H9 (cell line): ENCODE results near the gene TSPAN9. TPM values are rescaled to one million over a fixed set of nuclear protein-coding genes. Genes with fewer than 3 reads are reported as not detected.

ENCODE experiments used
- DNase-seq: peaks from one replicate; pipeline ENCODE4 v3.0.0-alpha.2; 2017
- H2AFZ ChIP-seq: one replicate; pipeline ENCODE4 v1.6.1; 2013; ENCODE audit warnings: mild to moderate bottlenecking, low read length, control low read depth, moderate library complexity
- H2AK5ac ChIP-seq: 2 replicates; pipeline ENCODE4 v1.6.1; 2013; ENCODE audit warnings: low read length, control low read depth, mixed read lengths; ENCODE audit not compliant: insufficient read length
- H2BK120ac ChIP-seq: one replicate; pipeline ENCODE4 v1.6.1; 2013; ENCODE audit warnings: low read depth, mild to moderate bottlenecking, low read length, control low read depth, inconsistent platforms; ENCODE audit not compliant: poor library complexity, severe bottlenecking
- H2BK12ac ChIP-seq: 2 replicates; pipeline ENCODE4 v1.6.1; 2013; ENCODE audit warnings: low read length, control low read depth, mixed read lengths, low read depth; ENCODE audit not compliant: insufficient read length
- H2BK15ac ChIP-seq: 2 replicates; pipeline ENCODE4 v1.6.1; 2013; ENCODE audit warnings: low read depth, low read length, control low read depth
- H2BK20ac ChIP-seq: one replicate; pipeline ENCODE4 v1.6.1; 2013; ENCODE audit warnings: low read depth, mild to moderate bottlenecking, low read length, control low read depth, inconsistent platforms; ENCODE audit not compliant: poor library complexity, severe bottlenecking
- H2BK5ac ChIP-seq: 2 replicates; pipeline ENCODE4 v1.6.1; 2013; ENCODE audit warnings: low read length, control low read depth, mixed read lengths; ENCODE audit not compliant: insufficient read length
- H3K14ac ChIP-seq: 2 replicates; pipeline ENCODE4 v1.6.1; 2013; ENCODE audit warnings: low read length, control low read depth; ENCODE audit not compliant: insufficient read depth
- H3K18ac ChIP-seq: 2 replicates; pipeline ENCODE4 v1.6.1; 2013; ENCODE audit warnings: low read depth, mild to moderate bottlenecking, mixed read lengths, low read length, control low read depth; ENCODE audit not compliant: insufficient read length
- H3K23ac ChIP-seq: 2 replicates; pipeline ENCODE4 v1.6.1; 2013; ENCODE audit warnings: low read length, control low read depth, mixed read lengths, low read depth; ENCODE audit not compliant: insufficient read length
- H3K23me2 ChIP-seq: 2 replicates; pipeline ENCODE4 v1.6.1; 2013; ENCODE audit warnings: low read depth, mild to moderate bottlenecking, mixed read lengths, low read length, control low read depth; ENCODE audit not compliant: insufficient read length, poor library complexity, severe bottlenecking
- H3K27ac ChIP-seq: 2 replicates; pipeline ENCODE4 v1.5.1; 2013; ENCODE audit warnings: low read length, control low read depth, mixed read lengths, low read depth; ENCODE audit not compliant: insufficient read length
- H3K27me3 ChIP-seq: 2 replicates; pipeline ENCODE4 v1.6.1; 2013; ENCODE audit warnings: low read length, control low read depth, inconsistent platforms; ENCODE audit not compliant: insufficient read depth
- H3K4ac ChIP-seq: 2 replicates; pipeline ENCODE4 v1.6.1; 2013; ENCODE audit warnings: low read depth, mild to moderate bottlenecking, control low read depth, inconsistent platforms, low read length, moderate library complexity
- H3K4me1 ChIP-seq: 2 replicates; pipeline ENCODE4 v1.6.1; 2013; ENCODE audit warnings: low read length, control low read depth, inconsistent platforms; ENCODE audit not compliant: insufficient read depth
- H3K4me2 ChIP-seq: 2 replicates; pipeline ENCODE4 v1.6.1; 2013; ENCODE audit warnings: low read length, control low read depth, mixed read lengths; ENCODE audit not compliant: insufficient read length, insufficient read depth
- H3K56ac ChIP-seq: 2 replicates; pipeline ENCODE4 v1.6.1; 2013; ENCODE audit warnings: low read depth, mild to moderate bottlenecking, mixed read lengths, low read length, control low read depth; ENCODE audit not compliant: insufficient read length
- H3K79me1 ChIP-seq: 2 replicates; pipeline ENCODE4 v1.6.1; 2013; ENCODE audit warnings: low read depth, mild to moderate bottlenecking, moderate library complexity, low read length, control low read depth, inconsistent platforms; ENCODE audit not compliant: insufficient read depth, poor library complexity, severe bottlenecking
- H3K79me2 ChIP-seq: 2 replicates; pipeline ENCODE4 v1.6.1; 2013; ENCODE audit warnings: low read length, control low read depth, inconsistent platforms; ENCODE audit not compliant: insufficient read depth
- H3K9ac ChIP-seq: 2 replicates; pipeline ENCODE4 v1.6.1; 2013; ENCODE audit warnings: low read length, control low read depth, mixed read lengths; ENCODE audit not compliant: insufficient read length; ENCODE audit errors: extremely low read depth
- H3K9me3 ChIP-seq: one replicate; pipeline ENCODE4 v1.6.1; 2013; ENCODE audit warnings: low read depth, low read length, inconsistent platforms; ENCODE audit not compliant: control insufficient read depth
- H3T11ph ChIP-seq: one replicate; pipeline ENCODE4 v1.6.1; 2013; ENCODE audit warnings: mild to moderate bottlenecking, low read length, control low read depth, inconsistent platforms
- H4K20me1 ChIP-seq: one replicate; pipeline ENCODE4 v1.6.1; 2013; ENCODE audit not compliant: control insufficient read depth, insufficient read length, insufficient read depth
- H4K5ac ChIP-seq: 2 replicates; pipeline ENCODE4 v1.6.1; 2013; ENCODE audit warnings: low read depth, mild to moderate bottlenecking, mixed read lengths, low read length, control low read depth; ENCODE audit not compliant: insufficient read length
- H4K8ac ChIP-seq: replicated peaks from 2 replicates; pipeline ENCODE4 v1.6.1; 2013; ENCODE audit warnings: low read length, control low read depth, mixed read lengths, low read depth; ENCODE audit not compliant: insufficient read length
- H4K91ac ChIP-seq: 2 replicates; pipeline ENCODE4 v1.6.1; 2013; ENCODE audit warnings: low read depth, mild to moderate bottlenecking, moderate library complexity, mixed read lengths, low read length, control low read depth; ENCODE audit not compliant: insufficient read length
- H3K27ac Mint-ChIP-seq, 3 experiments: 2 replicates in 2 of 3; 3 replicates in 1 of 3; pipeline ENCODE4 v1.8.0; 2020 to 2021; ENCODE audit warnings: mixed read lengths in 3 of 3, mild to moderate bottlenecking in 1 of 3, moderate library complexity in 1 of 3
- H3K27me3 Mint-ChIP-seq: 2 replicates; pipeline ENCODE4 v1.8.0; 2021; ENCODE audit warnings: low read depth, mild to moderate bottlenecking, moderate library complexity, mixed read lengths
- H3K36me3 Mint-ChIP-seq, 3 experiments: 2 replicates in 2 of 3; 3 replicates in 1 of 3; pipeline ENCODE4 v1.8.0; 2020 to 2021; ENCODE audit warnings: low read depth in 3 of 3, mixed read lengths in 3 of 3; ENCODE audit not compliant: insufficient read depth in 1 of 3
- H3K4me1 Mint-ChIP-seq, 2 experiments: 2 replicates each; pipeline ENCODE4 v1.8.0; 2020; ENCODE audit warnings: mixed read lengths in 2 of 2
- H3K4me3 Mint-ChIP-seq, 2 experiments: 2 replicates in 1 of 2; 3 replicates in 1 of 2; pipeline ENCODE4 v1.8.0; 2020 to 2021; ENCODE audit warnings: mild to moderate bottlenecking in 2 of 2, mixed read lengths in 2 of 2, moderate library complexity in 1 of 2
- H3K9me3 Mint-ChIP-seq, 2 experiments: 2 replicates in 1 of 2; 3 replicates in 1 of 2; pipeline ENCODE4 v1.8.0; 2020; ENCODE audit warnings: mild to moderate bottlenecking in 2 of 2, mixed read lengths in 2 of 2, moderate library complexity in 1 of 2
- WGBS: extraction: QIAGEN DNeasy Blood & Tissue Kit; methylation state at CpG from one replicate; pipeline ENCODE4 v1.1.7; 2013; ENCODE audit warnings: missing lambda C conversion rate, low lambda C conversion rate, mixed read lengths; ENCODE audit not compliant: insufficient read length; ENCODE audit errors: extremely low coverage; 5-methylcytosine and 5-hydroxymethylcytosine counted together
- total RNA-seq: library from RNA; stranded (reverse); gene quantifications from 2 replicates; pipeline ENCODE4 v1.2.1, GENCODE V29; 2021
- TF ChIP-seq, protein P1 (sequence below): fragments of 200-600 bp; sonication (generic); conservative IDR thresholded peaks from 3 replicates; pipeline ENCODE4 v1.8.0; 2021; ENCODE audit warnings: antibody characterized with exemption, mild to moderate bottlenecking

The TSPAN9 gene
- total RNA-seq, 1 experiment from 2014 or later = 19.0 TPM

DNA sequence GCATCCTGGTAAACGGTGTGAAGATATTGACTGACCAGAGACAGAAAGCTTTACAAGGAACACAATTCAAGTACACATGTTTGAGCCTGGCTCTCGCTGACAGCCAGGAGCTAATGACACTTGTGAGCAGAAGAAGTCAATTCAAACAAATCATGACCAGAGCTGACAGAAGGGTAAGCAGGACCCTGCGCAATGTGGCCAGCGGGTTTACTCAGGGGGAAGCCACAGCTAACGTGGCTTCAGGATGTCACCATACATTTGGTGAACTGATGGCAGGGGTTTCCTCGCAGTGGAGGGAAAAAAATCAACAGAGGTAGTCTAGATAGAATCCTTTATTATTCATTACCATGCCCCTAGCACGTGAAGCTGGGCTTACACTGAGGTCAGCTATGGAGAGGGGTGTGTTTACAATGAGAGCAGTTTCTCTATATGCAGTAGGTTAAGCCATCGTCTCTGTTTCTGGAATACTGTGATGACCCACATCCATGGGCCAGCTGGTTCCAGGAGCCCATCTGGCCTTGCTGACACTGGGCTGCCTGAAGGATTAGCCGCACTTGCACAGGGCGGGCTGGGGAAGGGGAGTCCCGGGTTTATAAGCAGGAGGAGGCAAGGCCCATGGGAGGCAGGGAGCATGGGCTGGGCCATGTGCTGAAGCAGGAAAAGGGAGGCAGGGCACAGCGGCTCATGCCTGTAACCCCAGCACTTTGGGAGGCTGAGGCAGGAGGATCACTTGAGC is 215.7 kb downstream of the TSPAN9 start:
- H3K27me3 ChIP-seq = no peaks in the 10 kb centered on the region
- no peak overlapping the region for H2BK12ac ChIP-seq
- H3K36me3 Mint-ChIP-seq = no peaks in the 10 kb centered on the region
- no peak overlapping the region for H2BK120ac ChIP-seq
- DNase-seq = no peak
- H2BK15ac ChIP-seq = no peak overlapping the region
- TF ChIP-seq, protein P1, sequence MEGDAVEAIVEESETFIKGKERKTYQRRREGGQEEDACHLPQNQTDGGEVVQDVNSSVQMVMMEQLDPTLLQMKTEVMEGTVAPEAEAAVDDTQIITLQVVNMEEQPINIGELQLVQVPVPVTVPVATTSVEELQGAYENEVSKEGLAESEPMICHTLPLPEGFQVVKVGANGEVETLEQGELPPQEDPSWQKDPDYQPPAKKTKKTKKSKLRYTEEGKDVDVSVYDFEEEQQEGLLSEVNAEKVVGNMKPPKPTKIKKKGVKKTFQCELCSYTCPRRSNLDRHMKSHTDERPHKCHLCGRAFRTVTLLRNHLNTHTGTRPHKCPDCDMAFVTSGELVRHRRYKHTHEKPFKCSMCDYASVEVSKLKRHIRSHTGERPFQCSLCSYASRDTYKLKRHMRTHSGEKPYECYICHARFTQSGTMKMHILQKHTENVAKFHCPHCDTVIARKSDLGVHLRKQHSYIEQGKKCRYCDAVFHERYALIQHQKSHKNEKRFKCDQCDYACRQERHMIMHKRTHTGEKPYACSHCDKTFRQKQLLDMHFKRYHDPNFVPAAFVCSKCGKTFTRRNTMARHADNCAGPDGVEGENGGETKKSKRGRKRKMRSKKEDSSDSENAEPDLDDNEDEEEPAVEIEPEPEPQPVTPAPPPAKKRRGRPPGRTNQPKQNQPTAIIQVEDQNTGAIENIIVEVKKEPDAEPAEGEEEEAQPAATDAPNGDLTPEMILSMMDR = no peak
- no CpG with 5 or more reads among the region's 12 CpGs for WGBS
- no peak overlapping the region for H2AK5ac ChIP-seq
- H3K9me3 ChIP-seq = no peaks in the 10 kb centered on the region
- H3K23me2 ChIP-seq = no peaks in the 10 kb centered on the region
- no peak overlapping the region for H3K4ac ChIP-seq
- no peaks in the 10 kb centered on the region for H4K20me1 ChIP-seq
- peaks cover 2 to 6% of the 10 kb centered on the region in 2 experiments; a peak in 1 of 4 replicates for H3K4me1 Mint-ChIP-seq
- H3K18ac ChIP-seq = no peak overlapping the region
- no peak overlapping the region for H3T11ph ChIP-seq
- H4K91ac ChIP-seq = no peak overlapping the region
- H3K79me1 ChIP-seq = no peaks in the 10 kb centered on the region
- peak overlapping the region in 1 of 3 experiments; percentile 53; a peak in 3 of 7 replicates for H3K27ac Mint-ChIP-seq
- no peak overlapping the region for H3K14ac ChIP-seq
- peaks cover 7% of the 10 kb centered on the region for H3K27me3 Mint-ChIP-seq
- H2BK20ac ChIP-seq = no peak overlapping the region
- no peak overlapping the region for H3K56ac ChIP-seq
- no peak overlapping the region for H3K27ac ChIP-seq
- no peak overlapping the region for H4K5ac ChIP-seq
- no peak overlapping the region for H3K9ac ChIP-seq
- H3K79me2 ChIP-seq = no peaks in the 10 kb centered on the region
- no peaks in the 10 kb centered on the region for H3K4me1 ChIP-seq
- no peak overlapping the region; a peak in 1 of 5 replicates for H3K4me3 Mint-ChIP-seq
- no peaks in the 10 kb centered on the region for H3K9me3 Mint-ChIP-seq
- no peak overlapping the region for H4K8ac ChIP-seq
- no peak overlapping the region for H2AFZ ChIP-seq
- no peak overlapping the region for H2BK5ac ChIP-seq
- no peak overlapping the region for H3K23ac ChIP-seq
- H3K4me2 ChIP-seq = no peak overlapping the region
